ENCODE measurements around the gene ARHGAP44.
A peak's percentile ranks its signal among the peaks of the same experiment; 100 is the strongest.

Gene ARHGAP44

DNA sequence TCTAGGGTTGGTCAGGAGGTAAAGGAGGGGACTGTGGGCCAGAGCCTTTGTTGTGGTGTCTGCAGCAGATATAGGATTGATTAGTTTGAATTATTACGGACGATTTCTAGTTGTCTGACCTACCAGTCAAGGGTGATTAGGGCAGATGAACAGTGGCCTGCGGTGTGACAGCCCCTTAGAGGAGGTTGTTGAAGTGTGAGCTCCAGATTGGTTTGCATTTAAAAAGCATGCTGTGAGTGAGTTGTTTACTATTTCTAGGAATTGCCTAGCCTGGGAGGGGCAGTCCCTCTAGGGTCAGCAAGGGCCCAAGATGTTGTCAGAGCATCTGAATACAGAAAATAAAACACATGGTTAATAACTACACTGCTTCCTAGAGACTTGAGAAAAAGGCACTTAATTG is 108.8 kb downstream of the ARHGAP44 start:
- Histone ChIP-seq H3K9me3 (ENCODE audit: insufficient read depth, low read length) (no peaks in the 10 kb centered on the region), H3K4me3 (ENCODE audit: insufficient read length, low read depth) (no peak overlapping the region), H3K27me3 (ENCODE audit: insufficient read depth, insufficient read length) (no peaks in the 10 kb centered on the region), H3K36me3 (ENCODE audit: insufficient read depth, insufficient read length, low read length) (no peaks in the 10 kb centered on the region), H3K9ac (ENCODE audit: insufficient read length, low read depth) (no peak overlapping the region), H3K4me1 (ENCODE audit: insufficient read depth, insufficient read length) (peaks cover 7% of the 10 kb centered on the region)
- no peak for TF ChIP-seq SUZ12 (IDR thresholded peaks at IDR 0.05; ENCODE audit: extremely low read depth, insufficient read depth, insufficient read length)
- no peak for TF ChIP-seq ZNF274 (IDR thresholded peaks at IDR 0.05; ENCODE audit: low read depth, low read length)
- TF ChIP-seq YY1 (IDR thresholded peaks at IDR 0.05; ENCODE audit: insufficient read depth, insufficient read length), result no peak
- peak; percentile 25 for DNase-seq (ENCODE audit: low read depth, low spot score)

GRCh38 chr17:12899604-12900003 is 110.3 kb downstream of the ARHGAP44 start:
- Histone ChIP-seq H3K27me3 (ENCODE audit: insufficient read depth, insufficient read length) (no peaks in the 10 kb centered on the region), H3K9ac (ENCODE audit: insufficient read length, low read depth) (no peak overlapping the region), H3K36me3 (ENCODE audit: insufficient read depth, insufficient read length, low read length) (no peaks in the 10 kb centered on the region), H3K4me1 (ENCODE audit: insufficient read depth, insufficient read length) (peaks cover 4% of the 10 kb centered on the region), H3K4me3 (ENCODE audit: insufficient read length, low read depth) (no peak overlapping the region), H3K9me3 (ENCODE audit: insufficient read depth, low read length) (no peaks in the 10 kb centered on the region)
- no peak for TF ChIP-seq SUZ12 (IDR thresholded peaks at IDR 0.05; ENCODE audit: extremely low read depth, insufficient read depth, insufficient read length)
- no peak for DNase-seq (ENCODE audit: low read depth, low spot score)

DNA sequence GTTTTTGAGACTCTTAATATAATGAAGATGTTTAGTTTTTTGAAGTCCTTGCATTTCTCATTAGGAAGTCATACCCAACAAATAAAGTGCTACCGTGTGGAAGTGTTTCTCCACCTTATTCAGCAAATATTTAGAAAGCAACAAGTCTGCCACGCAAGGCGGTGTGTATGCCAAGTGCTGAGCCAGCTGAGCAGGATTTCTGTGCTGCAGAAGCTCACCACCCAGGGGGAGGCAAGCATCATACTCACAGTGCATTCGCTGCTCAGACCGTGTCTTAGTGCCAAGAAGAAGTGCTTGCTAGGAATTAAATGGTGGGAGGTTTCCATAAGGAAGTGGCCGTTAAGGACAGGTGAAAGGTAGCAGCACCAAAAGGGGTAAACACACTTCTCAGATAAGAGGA is 111.2 kb downstream of the ARHGAP44 start:
- no peak for DNase-seq (ENCODE audit: low read depth, low spot score)
- TF ChIP-seq SUZ12 (IDR thresholded peaks at IDR 0.05; ENCODE audit: extremely low read depth, insufficient read depth, insufficient read length) (no peak), ZNF274 (IDR thresholded peaks at IDR 0.05; ENCODE audit: low read depth, low read length) (no peak), YY1 (IDR thresholded peaks at IDR 0.05; ENCODE audit: insufficient read depth, insufficient read length) (no peak)
- Histone ChIP-seq H3K9ac (ENCODE audit: insufficient read length, low read depth) (no peak overlapping the region), H3K27me3 (ENCODE audit: insufficient read depth, insufficient read length) (no peaks in the 10 kb centered on the region), H3K9me3 (ENCODE audit: insufficient read depth, low read length) (no peaks in the 10 kb centered on the region), H3K36me3 (ENCODE audit: insufficient read depth, insufficient read length, low read length) (no peaks in the 10 kb centered on the region), H3K4me1 (ENCODE audit: insufficient read depth, insufficient read length) (peaks cover 4% of the 10 kb centered on the region), H3K4me3 (ENCODE audit: insufficient read length, low read depth) (no peak overlapping the region)

DNA sequence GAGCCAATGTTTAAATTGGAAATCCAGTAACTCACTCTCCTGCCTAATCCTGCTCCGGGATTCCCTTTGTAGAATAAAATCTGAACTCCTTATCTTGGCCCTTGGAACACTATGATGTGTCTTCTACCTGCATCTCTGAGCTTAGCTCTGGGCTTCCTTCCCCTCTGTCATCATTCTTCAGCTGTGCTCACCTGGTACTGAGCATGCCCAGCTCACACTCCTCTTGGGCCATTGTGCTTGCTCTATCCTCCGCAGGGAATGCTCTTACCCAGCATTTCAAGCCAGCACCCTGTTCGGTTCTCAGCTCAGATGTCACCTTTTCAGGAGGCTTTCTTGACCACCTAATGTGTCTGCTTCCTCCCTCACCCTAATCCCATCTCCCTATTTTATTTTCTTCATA is 112.7 kb downstream of the ARHGAP44 start:
- Histone ChIP-seq H3K36me3 (ENCODE audit: insufficient read depth, insufficient read length, low read length) (no peaks in the 10 kb centered on the region), H3K4me3 (ENCODE audit: insufficient read length, low read depth) (no peak overlapping the region), H3K9ac (ENCODE audit: insufficient read length, low read depth) (no peak overlapping the region), H3K4me1 (ENCODE audit: insufficient read depth, insufficient read length) (no peaks in the 10 kb centered on the region), H3K27me3 (ENCODE audit: insufficient read depth, insufficient read length) (no peaks in the 10 kb centered on the region), H3K9me3 (ENCODE audit: insufficient read depth, low read length) (no peaks in the 10 kb centered on the region)
- TF ChIP-seq ZNF274 (IDR thresholded peaks at IDR 0.05; ENCODE audit: low read depth, low read length) (no peak), SUZ12 (IDR thresholded peaks at IDR 0.05; ENCODE audit: extremely low read depth, insufficient read depth, insufficient read length) (no peak), YY1 (IDR thresholded peaks at IDR 0.05; ENCODE audit: insufficient read depth, insufficient read length) (no peak)
- DNase-seq (ENCODE audit: low read depth, low spot score), result no peak

GRCh38 chr17:12907477-12907876 is 118.2 kb downstream of the ARHGAP44 start:
- TF ChIP-seq SUZ12 (IDR thresholded peaks at IDR 0.05; ENCODE audit: extremely low read depth, insufficient read depth, insufficient read length), result no peak

GRCh38 chr17:12909046-12909445 is 119.7 kb downstream of the ARHGAP44 start:
- Histone ChIP-seq H3K36me3 (ENCODE audit: insufficient read depth, insufficient read length, low read length) (no peaks in the 10 kb centered on the region), H3K4me3 (ENCODE audit: insufficient read length, low read depth) (no peak overlapping the region), H3K9ac (ENCODE audit: insufficient read length, low read depth) (no peak overlapping the region), H3K9me3 (ENCODE audit: insufficient read depth, low read length) (no peaks in the 10 kb centered on the region), H3K27me3 (ENCODE audit: insufficient read depth, insufficient read length) (no peaks in the 10 kb centered on the region), H3K4me1 (ENCODE audit: insufficient read depth, insufficient read length) (no peaks in the 10 kb centered on the region)
- DNase-seq (ENCODE audit: low read depth, low spot score), result no peak
- no peak for TF ChIP-seq YY1 (IDR thresholded peaks at IDR 0.05; ENCODE audit: insufficient read depth, insufficient read length)
- TF ChIP-seq ZNF274 (IDR thresholded peaks at IDR 0.05; ENCODE audit: low read depth, low read length), result no peak
- no peak for TF ChIP-seq SUZ12 (IDR thresholded peaks at IDR 0.05; ENCODE audit: extremely low read depth, insufficient read depth, insufficient read length)

More at GRCh38 chr17:12907477-12907876, 118.2 kb downstream of the ARHGAP44 start:
- H3K36me3 ChIP-seq (ENCODE audit: insufficient read depth, insufficient read length, low read length), result no peaks in the 10 kb centered on the region
- no peaks in the 10 kb centered on the region for H3K4me1 ChIP-seq (ENCODE audit: insufficient read depth, insufficient read length)
- no peaks in the 10 kb centered on the region for H3K27me3 ChIP-seq (ENCODE audit: insufficient read depth, insufficient read length)
- H3K4me3 ChIP-seq (ENCODE audit: insufficient read length, low read depth), result no peak overlapping the region
- DNase-seq (ENCODE audit: low read depth, low spot score), result no peak
- H3K9me3 ChIP-seq (ENCODE audit: insufficient read depth, low read length), result no peaks in the 10 kb centered on the region
- H3K9ac ChIP-seq (ENCODE audit: insufficient read length, low read depth), result no peak overlapping the region

GRCh38 chr17:12909511-12909910 is 120.2 kb downstream of the ARHGAP44 start:
- no peak for TF ChIP-seq SUZ12 (IDR thresholded peaks at IDR 0.05; ENCODE audit: extremely low read depth, insufficient read depth, insufficient read length)
- TF ChIP-seq ZNF274 (IDR thresholded peaks at IDR 0.05; ENCODE audit: low read depth, low read length), result no peak
- TF ChIP-seq YY1 (IDR thresholded peaks at IDR 0.05; ENCODE audit: insufficient read depth, insufficient read length), result no peak
- Histone ChIP-seq H3K9ac (ENCODE audit: insufficient read length, low read depth) (no peak overlapping the region), H3K36me3 (ENCODE audit: insufficient read depth, insufficient read length, low read length) (no peaks in the 10 kb centered on the region), H3K4me3 (ENCODE audit: insufficient read length, low read depth) (no peak overlapping the region), H3K27me3 (ENCODE audit: insufficient read depth, insufficient read length) (no peaks in the 10 kb centered on the region), H3K4me1 (ENCODE audit: insufficient read depth, insufficient read length) (no peaks in the 10 kb centered on the region), H3K9me3 (ENCODE audit: insufficient read depth, low read length) (no peaks in the 10 kb centered on the region)
- DNase-seq (ENCODE audit: low read depth, low spot score), result no peak

GRCh38 chr17:12911239-12911638 is 121.9 kb downstream of the ARHGAP44 start:
- no peaks in the 10 kb centered on the region for H3K27me3 ChIP-seq (ENCODE audit: insufficient read depth, insufficient read length)
- no peaks in the 10 kb centered on the region for H3K9me3 ChIP-seq (ENCODE audit: insufficient read depth, low read length)
- H3K4me1 ChIP-seq (ENCODE audit: insufficient read depth, insufficient read length), result no peaks in the 10 kb centered on the region
- DNase-seq (ENCODE audit: low read depth, low spot score), result no peak
- H3K9ac ChIP-seq (ENCODE audit: insufficient read length, low read depth), result no peak overlapping the region
- TF ChIP-seq YY1 (IDR thresholded peaks at IDR 0.05; ENCODE audit: insufficient read depth, insufficient read length), result no peak
- no peak for TF ChIP-seq ZNF274 (IDR thresholded peaks at IDR 0.05; ENCODE audit: low read depth, low read length)
- peaks cover 3% of the 10 kb centered on the region for H3K36me3 ChIP-seq (ENCODE audit: insufficient read depth, insufficient read length, low read length)
- H3K4me3 ChIP-seq (ENCODE audit: insufficient read length, low read depth), result no peak overlapping the region
